ENCODE measurements around the gene ZNF70. TPM values are rescaled to one million over a fixed set of nuclear protein-coding genes. Genes with fewer than 3 reads are reported as not detected.

The ZNF70 gene
- total RNA-seq, 1 donor from 2014 or later = 3.9 TPM

GRCh38 chr22:23698094-23698493 is 52.8 kb downstream of the ZNF70 start:
- Mint-ChIP-seq H3K36me3 (peaks cover 29% of the 10 kb centered on the region), H3K27me3 (ENCODE audit: insufficient read depth, low read depth) (peaks cover 2% of the 10 kb centered on the region), H3K4me3 (no peak overlapping the region), H3K27ac (no peak overlapping the region), H3K4me1 (no peaks in the 10 kb centered on the region), H3K9me3 (no peaks in the 10 kb centered on the region)
- TF ChIP-seq, protein P1, sequence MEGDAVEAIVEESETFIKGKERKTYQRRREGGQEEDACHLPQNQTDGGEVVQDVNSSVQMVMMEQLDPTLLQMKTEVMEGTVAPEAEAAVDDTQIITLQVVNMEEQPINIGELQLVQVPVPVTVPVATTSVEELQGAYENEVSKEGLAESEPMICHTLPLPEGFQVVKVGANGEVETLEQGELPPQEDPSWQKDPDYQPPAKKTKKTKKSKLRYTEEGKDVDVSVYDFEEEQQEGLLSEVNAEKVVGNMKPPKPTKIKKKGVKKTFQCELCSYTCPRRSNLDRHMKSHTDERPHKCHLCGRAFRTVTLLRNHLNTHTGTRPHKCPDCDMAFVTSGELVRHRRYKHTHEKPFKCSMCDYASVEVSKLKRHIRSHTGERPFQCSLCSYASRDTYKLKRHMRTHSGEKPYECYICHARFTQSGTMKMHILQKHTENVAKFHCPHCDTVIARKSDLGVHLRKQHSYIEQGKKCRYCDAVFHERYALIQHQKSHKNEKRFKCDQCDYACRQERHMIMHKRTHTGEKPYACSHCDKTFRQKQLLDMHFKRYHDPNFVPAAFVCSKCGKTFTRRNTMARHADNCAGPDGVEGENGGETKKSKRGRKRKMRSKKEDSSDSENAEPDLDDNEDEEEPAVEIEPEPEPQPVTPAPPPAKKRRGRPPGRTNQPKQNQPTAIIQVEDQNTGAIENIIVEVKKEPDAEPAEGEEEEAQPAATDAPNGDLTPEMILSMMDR (IDR thresholded peaks at IDR 0.05) = no peak
- TF ChIP-seq EZH2phosphoT487 (IDR thresholded peaks at IDR 0.05) = no peak
- TF ChIP-seq EZH2 (IDR thresholded peaks at IDR 0.05) = no peak
- Histone ChIP-seq H4K20me1 (ENCODE audit: low read depth) (peaks cover 29% of the 10 kb centered on the region), H3K4me3 (no peak overlapping the region), H3F3A (ENCODE audit: low read depth) (no peaks in the 10 kb centered on the region), H3K4me2 (no peak overlapping the region), H3K9ac (no peak overlapping the region), H3K27me3 (no peaks in the 10 kb centered on the region), H3K27ac (no peak overlapping the region), H3K4me1 (no peaks in the 10 kb centered on the region), H3K9me3 (ENCODE audit: low read depth) (no peaks in the 10 kb centered on the region), H2AFZ (replicated peaks) (no peak overlapping the region), H3K36me3 (no peaks in the 10 kb centered on the region), H3K79me2 (ENCODE audit: low read depth) (peaks cover 17% of the 10 kb centered on the region)
- no peak for DNase-seq (ENCODE audit: low spot score)

GRCh38 chr22:23697031-23697970 is 53.6 kb downstream of the ZNF70 start:
- Histone ChIP-seq H3K9me3 (ENCODE audit: low read depth) (no peaks in the 10 kb centered on the region), H3K27me3 (no peaks in the 10 kb centered on the region), H3K4me1 (no peaks in the 10 kb centered on the region), H3K36me3 (no peaks in the 10 kb centered on the region), H3F3A (ENCODE audit: low read depth) (no peaks in the 10 kb centered on the region), H3K4me3 (no peak overlapping the region), H3K9ac (no peak overlapping the region), H2AFZ (replicated peaks) (no peak overlapping the region), H4K20me1 (ENCODE audit: low read depth) (peaks cover 23% of the 10 kb centered on the region), H3K4me2 (no peak overlapping the region), H3K79me2 (ENCODE audit: low read depth) (peaks cover 9% of the 10 kb centered on the region), H3K27ac (no peak overlapping the region)
- no peak overlapping the region for H3K27ac Mint-ChIP-seq
- H3K27me3 Mint-ChIP-seq (ENCODE audit: insufficient read depth, low read depth) = peaks cover 2% of the 10 kb centered on the region
- H3K4me3 Mint-ChIP-seq = no peak overlapping the region
- TF ChIP-seq EZH2 (IDR thresholded peaks at IDR 0.05) (no peak), EZH2phosphoT487 (IDR thresholded peaks at IDR 0.05) (no peak)
- TF ChIP-seq, protein P1 (IDR thresholded peaks at IDR 0.05) = no peak
- peaks cover 29% of the 10 kb centered on the region for H3K36me3 Mint-ChIP-seq
- DNase-seq (ENCODE audit: low spot score) = no peak
- no peaks in the 10 kb centered on the region for H3K9me3 Mint-ChIP-seq
- no peaks in the 10 kb centered on the region for H3K4me1 Mint-ChIP-seq

DNA sequence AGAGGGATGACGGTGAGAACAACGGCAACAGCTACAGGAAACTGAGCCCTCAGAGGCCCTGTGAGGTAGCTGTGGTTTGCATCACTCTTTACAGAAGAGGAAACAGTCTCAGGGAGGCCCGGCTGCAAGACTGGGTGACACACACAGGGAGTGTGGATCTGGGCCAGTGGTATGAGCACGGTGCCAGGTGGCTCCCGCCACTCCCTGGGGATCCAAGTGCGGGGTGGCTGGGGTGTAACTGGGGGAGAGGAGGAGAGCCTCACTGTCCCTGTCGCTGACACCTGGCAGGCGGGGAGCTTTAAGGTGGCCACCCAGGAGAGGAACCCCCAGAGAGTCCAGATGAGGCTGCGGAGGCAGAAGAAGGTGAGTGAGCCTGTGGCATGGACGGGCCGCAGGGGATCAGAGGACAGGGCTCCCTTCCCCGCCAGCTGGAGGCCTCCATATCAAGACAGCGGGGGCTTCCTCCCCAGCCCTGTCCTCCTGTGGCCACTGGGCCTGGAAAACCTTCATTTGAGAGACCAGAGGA is 54.5 kb downstream of the ZNF70 start:
- TF ChIP-seq EZH2 (IDR thresholded peaks at IDR 0.05) (no peak), EZH2phosphoT487 (IDR thresholded peaks at IDR 0.05) (no peak)
- TF ChIP-seq, protein P1 (IDR thresholded peaks at IDR 0.05) = no peak
- no peaks in the 10 kb centered on the region for H3K27me3 ChIP-seq
- no peak overlapping the region for H3K4me3 ChIP-seq
- Mint-ChIP-seq H3K9me3 (no peaks in the 10 kb centered on the region), H3K27me3 (ENCODE audit: insufficient read depth, low read depth) (peaks cover 2% of the 10 kb centered on the region), H3K4me3 (no peak overlapping the region), H3K4me1 (no peaks in the 10 kb centered on the region), H3K36me3 (peaks cover 22% of the 10 kb centered on the region), H3K27ac (no peak overlapping the region)
- peaks cover under 1% of the 10 kb centered on the region for H3K79me2 ChIP-seq (ENCODE audit: low read depth)
- no peaks in the 10 kb centered on the region for H3K4me1 ChIP-seq
- peaks cover 16% of the 10 kb centered on the region for H4K20me1 ChIP-seq (ENCODE audit: low read depth)
- H3K9me3 ChIP-seq (ENCODE audit: low read depth) = no peaks in the 10 kb centered on the region
- no peaks in the 10 kb centered on the region for H3K36me3 ChIP-seq
- H2AFZ ChIP-seq (replicated peaks) = no peak overlapping the region
- H3K4me2 ChIP-seq = no peak overlapping the region
- H3K27ac ChIP-seq = no peak overlapping the region
- no peak for DNase-seq (ENCODE audit: low spot score)
- no peaks in the 10 kb centered on the region for H3F3A ChIP-seq (ENCODE audit: low read depth)
- no peak overlapping the region for H3K9ac ChIP-seq

Data from neural progenitor cell (in vitro differentiated cells).